ENCODE results near the gene ENG.

- TF ChIP-seq CTCF (tag by site-specific recombination; IDR thresholded peaks at IDR 0.05), result no peak
- TF ChIP-seq YY1 (tag by site-specific recombination; IDR thresholded peaks at IDR 0.05), result no peak
- TF ChIP-seq ZNF2 (tag by site-specific recombination; IDR thresholded peaks at IDR 0.05), result no peak
- TF ChIP-seq RBAK (tag by site-specific recombination; IDR thresholded peaks at IDR 0.05), result no peak
- TF ChIP-seq WT1 (tag by site-specific recombination; IDR thresholded peaks at IDR 0.05), result no peak
- TF ChIP-seq, protein P1, sequence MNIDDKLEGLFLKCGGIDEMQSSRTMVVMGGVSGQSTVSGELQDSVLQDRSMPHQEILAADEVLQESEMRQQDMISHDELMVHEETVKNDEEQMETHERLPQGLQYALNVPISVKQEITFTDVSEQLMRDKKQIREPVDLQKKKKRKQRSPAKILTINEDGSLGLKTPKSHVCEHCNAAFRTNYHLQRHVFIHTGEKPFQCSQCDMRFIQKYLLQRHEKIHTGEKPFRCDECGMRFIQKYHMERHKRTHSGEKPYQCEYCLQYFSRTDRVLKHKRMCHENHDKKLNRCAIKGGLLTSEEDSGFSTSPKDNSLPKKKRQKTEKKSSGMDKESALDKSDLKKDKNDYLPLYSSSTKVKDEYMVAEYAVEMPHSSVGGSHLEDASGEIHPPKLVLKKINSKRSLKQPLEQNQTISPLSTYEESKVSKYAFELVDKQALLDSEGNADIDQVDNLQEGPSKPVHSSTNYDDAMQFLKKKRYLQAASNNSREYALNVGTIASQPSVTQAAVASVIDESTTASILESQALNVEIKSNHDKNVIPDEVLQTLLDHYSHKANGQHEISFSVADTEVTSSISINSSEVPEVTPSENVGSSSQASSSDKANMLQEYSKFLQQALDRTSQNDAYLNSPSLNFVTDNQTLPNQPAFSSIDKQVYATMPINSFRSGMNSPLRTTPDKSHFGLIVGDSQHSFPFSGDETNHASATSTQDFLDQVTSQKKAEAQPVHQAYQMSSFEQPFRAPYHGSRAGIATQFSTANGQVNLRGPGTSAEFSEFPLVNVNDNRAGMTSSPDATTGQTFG (tag by site-specific recombination; IDR thresholded peaks at IDR 0.05; ENCODE audit: borderline replicate concordance), result no peak
- TF ChIP-seq ZNF394 (tag by site-specific recombination; IDR thresholded peaks at IDR 0.05; ENCODE audit: borderline replicate concordance), result no peak
- no peak for TF ChIP-seq REST (tag by site-specific recombination; IDR thresholded peaks at IDR 0.05)
- TF ChIP-seq OVOL3 (tag by site-specific recombination; IDR thresholded peaks at IDR 0.05), result no peak
- no peak for TF ChIP-seq ZNF768 (tag by site-specific recombination; IDR thresholded peaks at IDR 0.05)
- TF ChIP-seq ZNF184 (tag by site-specific recombination; IDR thresholded peaks at IDR 0.05), result no peak
- TF ChIP-seq, protein P2, sequence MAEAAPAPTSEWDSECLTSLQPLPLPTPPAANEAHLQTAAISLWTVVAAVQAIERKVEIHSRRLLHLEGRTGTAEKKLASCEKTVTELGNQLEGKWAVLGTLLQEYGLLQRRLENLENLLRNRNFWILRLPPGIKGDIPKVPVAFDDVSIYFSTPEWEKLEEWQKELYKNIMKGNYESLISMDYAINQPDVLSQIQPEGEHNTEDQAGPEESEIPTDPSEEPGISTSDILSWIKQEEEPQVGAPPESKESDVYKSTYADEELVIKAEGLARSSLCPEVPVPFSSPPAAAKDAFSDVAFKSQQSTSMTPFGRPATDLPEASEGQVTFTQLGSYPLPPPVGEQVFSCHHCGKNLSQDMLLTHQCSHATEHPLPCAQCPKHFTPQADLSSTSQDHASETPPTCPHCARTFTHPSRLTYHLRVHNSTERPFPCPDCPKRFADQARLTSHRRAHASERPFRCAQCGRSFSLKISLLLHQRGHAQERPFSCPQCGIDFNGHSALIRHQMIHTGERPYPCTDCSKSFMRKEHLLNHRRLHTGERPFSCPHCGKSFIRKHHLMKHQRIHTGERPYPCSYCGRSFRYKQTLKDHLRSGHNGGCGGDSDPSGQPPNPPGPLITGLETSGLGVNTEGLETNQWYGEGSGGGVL (tag by site-specific recombination; IDR thresholded peaks at IDR 0.05), result no peak
- TF ChIP-seq SCRT2 (tag by site-specific recombination; IDR thresholded peaks at IDR 0.05), result no peak
- TF ChIP-seq ZNF114 (tag by site-specific recombination; IDR thresholded peaks at IDR 0.05), result no peak
Observed at GRCh38 chr9:127837346-127837745, 17.1 kb downstream of the ENG start.

Data from HEK293 (cell line).